GM10266 (cell line): ENCODE data around the gene OS9.
"Not testable (repeated sequence)": the region's sequence is repeated elsewhere in the genome, so short reads cannot be mapped to it uniquely, and the experiment has no call there.

Source experiments
- DNase-seq: peaks from one replicate; pipeline ENCODE4 v3.0.0; 2012; ENCODE audit errors: extremely low spot score
- TF ChIP-seq, protein P1 (sequence below): IDR thresholded peaks from 2 replicates; pipeline ENCODE4 v1.5.1; 2012; ENCODE audit warnings: mild to moderate bottlenecking, low read depth; ENCODE audit not compliant: control insufficient read depth, insufficient read depth; ENCODE audit errors: missing control alignments

OS9 gene, protein sequence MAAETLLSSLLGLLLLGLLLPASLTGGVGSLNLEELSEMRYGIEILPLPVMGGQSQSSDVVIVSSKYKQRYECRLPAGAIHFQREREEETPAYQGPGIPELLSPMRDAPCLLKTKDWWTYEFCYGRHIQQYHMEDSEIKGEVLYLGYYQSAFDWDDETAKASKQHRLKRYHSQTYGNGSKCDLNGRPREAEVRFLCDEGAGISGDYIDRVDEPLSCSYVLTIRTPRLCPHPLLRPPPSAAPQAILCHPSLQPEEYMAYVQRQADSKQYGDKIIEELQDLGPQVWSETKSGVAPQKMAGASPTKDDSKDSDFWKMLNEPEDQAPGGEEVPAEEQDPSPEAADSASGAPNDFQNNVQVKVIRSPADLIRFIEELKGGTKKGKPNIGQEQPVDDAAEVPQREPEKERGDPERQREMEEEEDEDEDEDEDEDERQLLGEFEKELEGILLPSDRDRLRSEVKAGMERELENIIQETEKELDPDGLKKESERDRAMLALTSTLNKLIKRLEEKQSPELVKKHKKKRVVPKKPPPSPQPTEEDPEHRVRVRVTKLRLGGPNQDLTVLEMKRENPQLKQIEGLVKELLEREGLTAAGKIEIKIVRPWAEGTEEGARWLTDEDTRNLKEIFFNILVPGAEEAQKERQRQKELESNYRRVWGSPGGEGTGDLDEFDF

DNA sequence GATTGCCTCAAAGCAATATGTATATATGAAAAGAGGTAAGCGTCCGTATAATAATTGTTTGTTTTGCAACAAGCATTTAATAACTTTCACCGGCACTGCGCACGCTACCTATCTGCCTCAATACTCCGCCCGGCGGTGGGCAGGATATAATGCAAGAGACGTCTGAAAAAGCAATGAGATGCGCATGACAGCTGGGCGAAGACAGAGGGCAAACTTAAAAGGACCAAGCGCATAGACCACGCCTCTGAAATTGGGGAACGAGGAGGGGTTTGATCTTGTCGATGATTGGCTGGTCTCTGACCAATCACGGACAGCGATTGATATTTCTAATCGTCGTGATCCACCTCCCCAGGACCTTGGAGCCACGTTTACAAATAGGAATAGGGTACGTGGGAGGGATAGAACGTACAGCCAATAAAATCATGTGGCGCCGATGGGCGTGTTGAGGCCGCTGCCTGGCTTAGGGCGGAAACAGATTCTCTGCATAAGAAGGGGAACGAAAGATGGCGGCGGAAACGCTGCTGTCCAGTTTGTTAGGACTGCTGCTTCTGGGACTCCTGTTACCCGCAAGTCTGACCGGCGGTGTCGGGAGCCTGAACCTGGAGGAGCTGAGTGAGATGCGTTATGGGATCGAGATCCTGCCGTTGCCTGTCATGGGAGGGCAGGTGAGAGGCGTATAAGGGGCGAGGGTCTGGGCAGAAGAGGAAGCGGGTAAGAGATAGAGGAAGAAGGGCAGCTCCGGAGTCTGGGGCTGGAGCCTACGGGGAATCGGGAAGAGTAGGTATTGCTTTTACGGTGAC lies at the start of gene OS9:
TSS of gene OS9 (plus strand) at position 474 of the 800 bp plus-strand sequence. CDS start at position 504, 30 bp downstream.
- TF ChIP-seq, protein P1, sequence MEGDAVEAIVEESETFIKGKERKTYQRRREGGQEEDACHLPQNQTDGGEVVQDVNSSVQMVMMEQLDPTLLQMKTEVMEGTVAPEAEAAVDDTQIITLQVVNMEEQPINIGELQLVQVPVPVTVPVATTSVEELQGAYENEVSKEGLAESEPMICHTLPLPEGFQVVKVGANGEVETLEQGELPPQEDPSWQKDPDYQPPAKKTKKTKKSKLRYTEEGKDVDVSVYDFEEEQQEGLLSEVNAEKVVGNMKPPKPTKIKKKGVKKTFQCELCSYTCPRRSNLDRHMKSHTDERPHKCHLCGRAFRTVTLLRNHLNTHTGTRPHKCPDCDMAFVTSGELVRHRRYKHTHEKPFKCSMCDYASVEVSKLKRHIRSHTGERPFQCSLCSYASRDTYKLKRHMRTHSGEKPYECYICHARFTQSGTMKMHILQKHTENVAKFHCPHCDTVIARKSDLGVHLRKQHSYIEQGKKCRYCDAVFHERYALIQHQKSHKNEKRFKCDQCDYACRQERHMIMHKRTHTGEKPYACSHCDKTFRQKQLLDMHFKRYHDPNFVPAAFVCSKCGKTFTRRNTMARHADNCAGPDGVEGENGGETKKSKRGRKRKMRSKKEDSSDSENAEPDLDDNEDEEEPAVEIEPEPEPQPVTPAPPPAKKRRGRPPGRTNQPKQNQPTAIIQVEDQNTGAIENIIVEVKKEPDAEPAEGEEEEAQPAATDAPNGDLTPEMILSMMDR, result peak; percentile 72
- peak; percentile 95 for DNase-seq

DNA sequence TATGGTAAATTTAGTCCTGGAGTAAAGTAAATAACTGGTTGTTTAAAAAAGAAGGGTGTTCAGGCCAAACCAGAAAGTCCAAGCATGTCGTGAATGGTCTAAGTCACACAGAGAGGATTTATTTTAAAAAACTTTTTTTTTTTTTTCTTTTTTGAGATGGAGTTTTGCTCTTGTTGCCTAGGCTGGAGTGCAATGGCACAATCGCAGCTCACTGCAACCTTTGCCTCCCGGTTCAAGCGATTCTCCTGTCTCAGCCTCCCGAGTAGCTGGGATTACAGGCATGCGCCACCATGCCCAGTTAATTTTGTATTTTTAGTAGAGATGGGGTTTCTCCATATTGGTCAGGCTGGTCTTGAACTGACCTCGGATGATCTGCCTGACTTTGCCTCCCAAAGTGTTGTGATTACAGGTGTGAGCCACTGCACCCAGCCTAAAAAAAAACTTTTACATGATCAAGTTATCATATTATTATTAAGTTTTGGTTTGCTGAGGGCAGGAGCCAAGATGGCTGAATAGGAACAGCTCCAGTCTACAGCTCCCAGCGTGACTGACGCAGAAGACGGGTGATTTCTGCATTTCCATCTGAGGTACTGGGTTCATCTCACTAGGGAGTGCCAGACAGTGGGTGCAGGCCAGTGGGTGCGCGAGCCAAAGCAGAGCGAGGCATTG lies 47.8 kb upstream of the OS9 start:
- not testable (repeated sequence) for DNase-seq

DNA sequence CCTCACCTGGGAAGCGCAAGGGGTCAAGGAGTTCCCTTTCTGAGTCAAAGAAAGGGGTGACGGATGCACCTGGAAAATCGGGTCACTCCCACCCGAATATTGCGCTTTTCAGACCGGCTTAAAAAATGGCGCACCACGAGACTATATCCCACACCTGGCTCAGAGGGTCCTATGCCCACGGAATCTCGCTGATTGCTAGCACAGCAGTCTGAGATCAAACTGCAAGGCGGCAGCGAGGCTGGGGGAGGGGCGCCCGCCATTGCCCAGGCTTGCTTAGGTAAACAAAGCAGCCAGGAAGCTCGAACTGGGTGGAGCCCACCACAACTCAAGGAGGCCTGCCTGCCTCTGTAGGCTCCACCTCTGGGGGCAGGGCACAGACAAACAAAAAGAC lies 47.3 kb upstream of the OS9 start:
- DNase-seq, result not testable (repeated sequence)

DNA sequence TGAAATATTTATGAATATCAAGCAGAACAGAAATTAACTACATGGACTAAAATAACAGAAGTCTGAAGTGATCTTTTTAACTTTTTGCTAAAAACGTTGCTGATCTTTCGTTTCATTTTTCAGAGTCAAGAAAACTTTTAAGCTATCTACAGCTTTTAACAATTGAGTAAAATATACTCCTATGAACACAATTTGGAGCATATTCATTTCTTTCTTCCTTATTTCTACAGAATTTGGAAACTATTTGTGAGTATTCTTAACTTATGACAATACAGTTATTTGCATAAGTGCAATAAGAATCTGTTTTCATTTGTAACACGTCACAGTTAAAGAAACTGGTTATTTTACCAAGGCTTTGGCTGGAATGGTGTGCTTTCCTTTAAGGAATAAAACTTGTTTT lies 39.9 kb upstream of the OS9 start:
- TF ChIP-seq, protein P1, result no peak
- DNase-seq, result no peak

DNA sequence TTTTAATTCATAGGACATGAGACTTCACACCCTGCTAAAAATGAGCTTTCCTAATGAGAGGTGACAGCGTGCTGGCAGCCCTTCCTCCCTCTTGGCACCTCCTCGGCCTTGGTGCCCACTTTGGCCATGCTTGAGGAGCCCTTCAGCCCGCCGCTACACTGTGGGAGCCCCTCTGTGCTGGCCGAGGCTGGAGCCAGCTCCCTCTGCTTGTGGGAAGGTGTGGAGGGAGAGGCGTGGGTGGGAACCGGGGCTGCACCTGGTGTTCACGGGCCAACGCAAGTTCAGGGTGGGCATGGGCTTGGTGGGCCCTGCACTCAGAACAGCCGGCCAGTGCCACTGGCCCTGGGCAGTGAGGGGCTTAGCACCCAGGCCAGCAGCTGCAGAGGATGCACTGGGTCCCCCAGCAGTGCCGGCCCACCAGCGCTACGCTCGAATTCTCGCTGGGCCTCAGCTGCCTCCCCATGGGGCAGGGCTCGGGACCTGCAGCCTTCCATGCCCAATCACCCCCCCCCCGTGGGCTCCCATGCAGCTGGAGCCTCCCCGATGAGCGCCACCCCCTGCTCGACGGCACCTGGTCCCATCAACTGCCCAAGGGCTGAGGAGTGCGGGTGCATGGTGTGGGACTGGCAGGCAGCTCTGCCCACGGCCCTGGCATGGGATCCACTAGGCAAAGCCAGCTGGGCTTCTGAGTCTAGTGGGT lies 38.2 kb upstream of the OS9 start:
- TF ChIP-seq, protein P1, result no peak
- DNase-seq, result no peak

DNA sequence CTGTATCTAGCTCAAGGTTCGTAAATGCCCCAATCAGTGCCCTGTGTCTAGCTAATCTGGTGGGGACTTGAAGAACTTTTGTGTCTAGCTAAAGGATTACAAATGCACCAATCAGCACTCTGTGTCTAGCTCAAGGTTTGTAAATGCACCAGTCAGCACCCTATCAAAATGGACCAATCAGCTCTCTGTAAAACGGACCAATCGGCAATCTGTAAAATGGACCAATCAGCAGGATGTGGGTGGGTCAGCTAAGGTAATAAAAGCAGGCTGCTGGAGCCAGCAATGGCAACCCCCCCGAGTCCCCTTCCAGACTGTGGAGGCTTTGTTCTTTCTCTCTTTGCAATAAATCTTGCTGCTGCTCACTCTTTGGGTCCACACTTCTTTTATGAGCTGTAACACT lies 37.5 kb upstream of the OS9 start:
- DNase-seq, result not testable (repeated sequence)

DNA sequence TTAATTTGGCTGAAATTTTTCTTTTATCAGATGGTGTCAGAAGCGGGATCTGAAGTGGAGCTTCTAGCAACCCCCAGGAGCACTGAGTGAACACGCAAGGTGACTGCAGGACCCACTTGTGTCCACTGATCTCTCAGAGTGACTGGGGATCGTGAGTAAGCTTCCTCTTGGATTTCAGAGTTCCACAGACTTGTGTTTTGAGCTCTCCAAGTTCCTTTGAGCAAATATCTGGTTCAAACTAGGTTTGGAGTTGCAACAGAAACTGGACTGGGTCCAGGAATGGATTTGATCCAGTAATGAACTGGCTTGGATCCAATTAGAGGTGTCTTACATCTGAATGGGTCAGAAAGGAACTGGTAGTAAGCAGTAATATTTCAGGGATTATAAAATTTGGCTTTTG lies 36.2 kb upstream of the OS9 start:
- no peak for DNase-seq
- TF ChIP-seq, protein P1, result no peak

DNA sequence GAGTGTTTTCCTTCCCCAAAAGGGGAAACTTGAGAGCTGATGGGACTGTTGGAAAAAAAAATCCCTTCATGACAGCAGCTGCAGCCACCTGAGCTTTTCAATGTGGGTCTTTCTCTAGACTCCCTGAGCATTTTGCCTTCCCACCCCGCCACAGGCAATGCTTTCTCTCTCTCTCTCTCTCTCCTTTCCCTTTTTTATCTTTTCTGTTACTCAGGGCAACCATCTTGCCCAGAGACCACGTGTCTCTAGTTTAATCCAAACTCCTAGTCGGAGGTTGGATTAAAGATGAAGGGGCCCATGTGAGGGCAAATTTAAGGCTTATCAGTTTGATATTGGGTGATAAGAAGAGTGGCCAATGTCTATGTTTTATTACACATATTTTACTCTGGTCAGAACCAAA lies 35.0 kb upstream of the OS9 start:
- no peak for DNase-seq
- TF ChIP-seq, protein P1, result no peak
